GM21737 (cell line): ENCODE measurements around the gene OPRL1.
"Not testable (repeated sequence)": the region's sequence is repeated elsewhere in the genome, so short reads cannot be mapped to it uniquely, and the experiment has no call there.

Source experiments
- ATAC-seq: cut with Tn5 transposase; IDR thresholded peaks from one replicate; pipeline ENCODE4 v1.9.1; 2021; ENCODE audit warnings: mild to moderate bottlenecking, moderate library complexity; ENCODE audit not compliant: unreplicated experiment

Gene OPRL1

GRCh38 chr20:64114356-64114971 is 34.6 kb downstream of the OPRL1 start:
- no peak for ATAC-seq

- ATAC-seq = no peak
Measured at GRCh38 chr20:64115171-64115911, 35.5 kb downstream of the OPRL1 start.

- no peak for ATAC-seq
Measured at GRCh38 chr20:64116016-64116415, 36.1 kb downstream of the OPRL1 start.

- ATAC-seq = no peak
Measured at GRCh38 chr20:64116541-64117431, 36.9 kb downstream of the OPRL1 start.

- not testable (repeated sequence) for ATAC-seq
Measured at GRCh38 chr20:64117432-64117777, 37.5 kb downstream of the OPRL1 start.

GRCh38 chr20:64119301-64119680 is 39.4 kb downstream of the OPRL1 start:
- ATAC-seq = no peak

- peak; percentile 32 for ATAC-seq
Measured at GRCh38 chr20:64119681-64120341, 39.9 kb downstream of the OPRL1 start.

GRCh38 chr20:64121586-64121985 is 41.7 kb downstream of the OPRL1 start:
- ATAC-seq = no peak

- not testable (repeated sequence) for ATAC-seq
Measured at GRCh38 chr20:64122927-64123326, 43.0 kb downstream of the OPRL1 start.

- ATAC-seq = not testable (repeated sequence)
Measured at GRCh38 chr20:64123517-64123916, 43.6 kb downstream of the OPRL1 start.

GRCh38 chr20:64129146-64129782 is 49.4 kb downstream of the OPRL1 start:
- ATAC-seq = no peak

GRCh38 chr20:64130271-64130670 is 50.4 kb downstream of the OPRL1 start:
- ATAC-seq = no peak

GRCh38 chr20:64130876-64131275 is 51.0 kb downstream of the OPRL1 start:
- ATAC-seq = no peak

GRCh38 chr20:64131406-64131805 is 51.5 kb downstream of the OPRL1 start:
- ATAC-seq = no peak

- no peak for ATAC-seq
Measured at GRCh38 chr20:64133951-64134407, 54.1 kb downstream of the OPRL1 start.

GRCh38 chr20:64134744-64135143 is 54.9 kb downstream of the OPRL1 start:
- not testable (repeated sequence) for ATAC-seq

GRCh38 chr20:64136004-64136710 is 56.3 kb downstream of the OPRL1 start:
- no peak for ATAC-seq

- ATAC-seq = no peak
Measured at GRCh38 chr20:64137598-64138031, 57.7 kb downstream of the OPRL1 start.

- no peak for ATAC-seq
Measured at GRCh38 chr20:64138276-64138815, 58.5 kb downstream of the OPRL1 start.
